ENCODE results near the gene KCNH5. TPM values are rescaled to one million over a fixed set of nuclear protein-coding genes. Genes with fewer than 3 reads are reported as not detected.

Gene KCNH5
- total RNA-seq, 1 experiment from 2014 or later = 1.4 TPM

DNA sequence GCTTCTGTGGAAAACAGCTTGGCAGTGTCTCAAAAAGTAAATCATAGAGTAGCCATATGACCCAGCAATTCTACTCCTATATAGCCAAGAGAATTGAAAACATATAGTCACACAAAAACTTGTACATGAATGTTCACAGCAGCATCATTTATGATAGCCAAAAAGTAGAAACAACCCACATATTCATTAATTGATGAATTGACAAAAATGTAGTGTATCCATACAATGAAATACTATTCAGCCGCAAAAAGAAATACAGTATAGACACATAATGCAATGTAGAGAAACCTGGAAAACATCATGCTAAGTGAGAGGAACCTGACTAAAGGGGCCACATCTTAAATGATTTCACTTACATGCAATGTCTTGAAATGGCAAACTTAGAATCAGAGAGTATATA lies 326.6 kb downstream of the KCNH5 start (continued):
- TF ChIP-seq FOXP4 (CRISPR knock-in tag; IDR thresholded peaks at IDR 0.05) = no peak
- no peak for TF ChIP-seq MXD4 (CRISPR knock-in tag; IDR thresholded peaks at IDR 0.05; ENCODE audit: borderline replicate concordance)

- DNase-seq (ENCODE audit: low spot score) (no peak), ATAC-seq (peak; percentile 83)
- Mint-ChIP-seq H3K27me3 (ENCODE audit: low read depth) (no peaks in the 10 kb centered on the region), H3K4me1 (peaks cover 11% of the 10 kb centered on the region), H3K36me3 (peaks cover 4% of the 10 kb centered on the region; the same call in 1 of the 2 replicates), H3K4me3 (no peak overlapping the region), H3K27ac (no peak overlapping the region), H3K9me3 (peaks cover 5% of the 10 kb centered on the region; the same call in 1 of the 2 replicates)
- ChIA-PET CTCF (no interaction called here), POLR2A (no interaction called here)
- TF ChIP-seq USF2 (CRISPR knock-in tag; IDR thresholded peaks at IDR 0.05) (no peak), HMGA2 (CRISPR knock-in tag; IDR thresholded peaks at IDR 0.05) (no peak), E2F1 (CRISPR knock-in tag; IDR thresholded peaks at IDR 0.05) (no peak), ATF1 (CRISPR knock-in tag; IDR thresholded peaks at IDR 0.05) (no peak), E2F4 (CRISPR knock-in tag; IDR thresholded peaks at IDR 0.05; ENCODE audit: borderline replicate concordance, low read depth) (no peak), ZNF219 (CRISPR knock-in tag; IDR thresholded peaks at IDR 0.05; ENCODE audit: borderline replicate concordance) (no peak), FOXP1 (CRISPR knock-in tag; IDR thresholded peaks at IDR 0.05; ENCODE audit: borderline replicate concordance) (no peak), SP1 (CRISPR knock-in tag; conservative IDR thresholded peaks at IDR 0.05) (no peak), RORB (CRISPR knock-in tag; IDR thresholded peaks at IDR 0.05) (no peak)
- TF ChIP-seq, protein P1, sequence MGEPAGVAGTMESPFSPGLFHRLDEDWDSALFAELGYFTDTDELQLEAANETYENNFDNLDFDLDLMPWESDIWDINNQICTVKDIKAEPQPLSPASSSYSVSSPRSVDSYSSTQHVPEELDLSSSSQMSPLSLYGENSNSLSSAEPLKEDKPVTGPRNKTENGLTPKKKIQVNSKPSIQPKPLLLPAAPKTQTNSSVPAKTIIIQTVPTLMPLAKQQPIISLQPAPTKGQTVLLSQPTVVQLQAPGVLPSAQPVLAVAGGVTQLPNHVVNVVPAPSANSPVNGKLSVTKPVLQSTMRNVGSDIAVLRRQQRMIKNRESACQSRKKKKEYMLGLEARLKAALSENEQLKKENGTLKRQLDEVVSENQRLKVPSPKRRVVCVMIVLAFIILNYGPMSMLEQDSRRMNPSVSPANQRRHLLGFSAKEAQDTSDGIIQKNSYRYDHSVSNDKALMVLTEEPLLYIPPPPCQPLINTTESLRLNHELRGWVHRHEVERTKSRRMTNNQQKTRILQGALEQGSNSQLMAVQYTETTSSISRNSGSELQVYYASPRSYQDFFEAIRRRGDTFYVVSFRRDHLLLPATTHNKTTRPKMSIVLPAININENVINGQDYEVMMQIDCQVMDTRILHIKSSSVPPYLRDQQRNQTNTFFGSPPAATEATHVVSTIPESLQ (CRISPR knock-in tag; IDR thresholded peaks at IDR 0.05) = no peak
- TF ChIP-seq, protein P2, sequence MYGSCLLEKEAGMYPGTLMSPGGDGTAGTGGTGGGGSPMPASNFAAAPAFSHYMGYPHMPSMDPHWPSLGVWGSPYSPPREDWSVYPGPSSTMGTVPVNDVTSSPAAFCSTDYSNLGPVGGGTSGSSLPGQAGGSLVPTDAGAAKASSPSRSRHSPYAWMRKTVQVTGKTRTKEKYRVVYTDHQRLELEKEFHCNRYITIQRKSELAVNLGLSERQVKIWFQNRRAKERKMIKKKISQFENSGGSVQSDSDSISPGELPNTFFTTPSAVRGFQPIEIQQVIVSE (CRISPR knock-in tag; IDR thresholded peaks at IDR 0.05; ENCODE audit: borderline replicate concordance) = no peak
Observed at GRCh38 chr14:62711351-62712023, 333.8 kb downstream of the KCNH5 start.

DNA sequence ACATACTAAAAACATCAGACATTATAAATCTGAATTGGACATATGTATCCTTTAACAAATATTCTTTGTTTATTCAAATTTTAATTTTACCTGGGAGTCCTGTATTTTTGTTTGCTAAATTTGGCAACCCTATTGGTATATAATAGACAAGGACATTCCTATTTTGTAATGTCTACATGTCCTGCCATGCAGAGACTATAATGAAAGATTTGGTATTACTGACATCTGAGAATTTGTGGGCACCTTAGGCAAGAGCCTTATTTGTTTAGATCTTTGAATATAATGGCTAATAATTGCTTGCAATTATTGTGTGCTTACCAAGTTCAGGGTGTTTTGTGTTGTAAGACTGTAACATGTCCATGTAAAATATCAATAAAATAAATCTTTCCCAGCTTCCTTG lies 334.4 kb downstream of the KCNH5 start:
- H3K4me1 Mint-ChIP-seq = peaks cover 11% of the 10 kb centered on the region
- no peaks in the 10 kb centered on the region for H3K27me3 Mint-ChIP-seq (ENCODE audit: low read depth)
- no peak overlapping the region for H3K27ac Mint-ChIP-seq
- CTCF ChIA-PET = no interaction called here
- peaks cover 5% of the 10 kb centered on the region; the same call in 1 of the 2 replicates for H3K9me3 Mint-ChIP-seq
- peaks cover 4% of the 10 kb centered on the region; the same call in 1 of the 2 replicates for H3K36me3 Mint-ChIP-seq
- no peak for DNase-seq (ENCODE audit: low spot score)
- no peak overlapping the region for H3K4me3 Mint-ChIP-seq
- POLR2A ChIA-PET = no interaction called here
- ATAC-seq = no peak
- TF ChIP-seq ZNF138 (CRISPR knock-in tag; conservative IDR thresholded peaks at IDR 0.05) = no peak
- TF ChIP-seq JAZF1 (CRISPR knock-in tag; IDR thresholded peaks at IDR 0.05) = no peak
- TF ChIP-seq, protein P3, sequence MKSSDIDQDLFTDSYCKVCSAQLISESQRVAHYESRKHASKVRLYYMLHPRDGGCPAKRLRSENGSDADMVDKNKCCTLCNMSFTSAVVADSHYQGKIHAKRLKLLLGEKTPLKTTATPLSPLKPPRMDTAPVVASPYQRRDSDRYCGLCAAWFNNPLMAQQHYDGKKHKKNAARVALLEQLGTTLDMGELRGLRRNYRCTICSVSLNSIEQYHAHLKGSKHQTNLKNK (CRISPR knock-in tag; IDR thresholded peaks at IDR 0.05) = no peak
- TF ChIP-seq IRF2 (CRISPR knock-in tag; IDR thresholded peaks at IDR 0.05; ENCODE audit: borderline replicate concordance, low read depth) = no peak
- no peak for TF ChIP-seq ZNF512 (CRISPR knock-in tag; IDR thresholded peaks at IDR 0.05; ENCODE audit: borderline replicate concordance)
- TF ChIP-seq TP53 (CRISPR knock-in tag; IDR thresholded peaks at IDR 0.05) = no peak
- TF ChIP-seq ZBTB21 (CRISPR knock-in tag; IDR thresholded peaks at IDR 0.05; ENCODE audit: borderline replicate concordance) = no peak
- no peak for TF ChIP-seq FOXJ3 (CRISPR knock-in tag; IDR thresholded peaks at IDR 0.05; ENCODE audit: borderline replicate concordance)
- no peak for TF ChIP-seq ZNF219 (CRISPR knock-in tag; IDR thresholded peaks at IDR 0.05; ENCODE audit: borderline replicate concordance)
- no peak for TF ChIP-seq GTF2I (CRISPR knock-in tag; conservative IDR thresholded peaks at IDR 0.05)
